Neural cell (in vitro differentiated cells): ENCODE measurements around the gene FOXJ3. TPM values are rescaled to one million over a fixed set of nuclear protein-coding genes. Genes with fewer than 3 reads are reported as not detected.

Experiments used
- H2AFZ ChIP-seq: fragments of 200-600, 300-800 bp; sonication (generic), shearing (Covaris generic); 2 replicates; pipeline ENCODE4 v1.6.0; 2014; ENCODE audit warnings: low read depth, mild to moderate bottlenecking, antibody characterized with exemption, low read length, moderate library complexity
- H3F3A ChIP-seq: fragments of 200-600 bp; shearing (Covaris generic); 2 replicates; pipeline ENCODE4 v1.6.1; 2016; ENCODE audit warnings: mild to moderate bottlenecking, moderate library complexity, mixed read lengths, antibody characterized with exemption, low read length; ENCODE audit not compliant: insufficient read depth, poor library complexity, severe bottlenecking
- H3K27ac ChIP-seq: fragments of 200-600, 300-800 bp; sonication (generic), shearing (Covaris generic); 2 replicates; pipeline ENCODE4 v1.5.1; 2014; ENCODE audit warnings: mild to moderate bottlenecking, low read length, moderate library complexity
- H3K27me3 ChIP-seq: fragments of 300-800, 200-600 bp; sonication (generic), shearing (Covaris generic); 2 replicates; pipeline ENCODE4 v1.6.0; 2014; ENCODE audit warnings: mild to moderate bottlenecking, low read depth, low read length, moderate library complexity; ENCODE audit not compliant: insufficient read depth
- H3K36me3 ChIP-seq: fragments of 300-800, 200-600 bp; sonication (generic), shearing (Covaris generic); 2 replicates; pipeline ENCODE4 v1.5.1; 2014; ENCODE audit warnings: mild to moderate bottlenecking, antibody characterized with exemption, low read length, moderate library complexity; ENCODE audit not compliant: insufficient read depth
- H3K4me2 ChIP-seq: fragments of 300-800, 200-600 bp; sonication (generic), shearing (Covaris generic); 2 replicates; pipeline ENCODE4 v1.6.0; 2014; ENCODE audit warnings: mild to moderate bottlenecking, low read length
- H3K4me3 ChIP-seq: fragments of 300-800, 200-600 bp; sonication (generic), shearing (Covaris generic); 2 replicates; pipeline ENCODE4 v1.5.1; 2014; ENCODE audit warnings: mild to moderate bottlenecking, low read length, moderate library complexity
- H3K79me2 ChIP-seq: fragments of 200-600 bp; shearing (Covaris generic); replicated peaks from 2 replicates; pipeline ENCODE4 v1.6.0; 2014; ENCODE audit warnings: mild to moderate bottlenecking, low read length, moderate library complexity; ENCODE audit not compliant: insufficient read depth
- H3K9ac ChIP-seq: fragments of 300-800, 200-600 bp; sonication (generic), shearing (Covaris generic); 2 replicates; pipeline ENCODE4 v1.6.1; 2016; ENCODE audit warnings: mild to moderate bottlenecking, low read length, mixed read lengths
- H3K9me2 ChIP-seq: fragments of 200-600 bp; shearing (Covaris generic); 2 replicates; pipeline ENCODE4 v1.6.1; 2016; ENCODE audit warnings: mild to moderate bottlenecking, low read length, mixed read lengths; ENCODE audit not compliant: insufficient read depth
- H3K9me3 ChIP-seq: fragments of 200-600, 300-800 bp; sonication (generic), shearing (Covaris generic); 2 replicates; pipeline ENCODE4 v1.6.1; 2016; ENCODE audit warnings: mild to moderate bottlenecking, mixed run types, low read length, moderate library complexity, mixed read lengths
- H4K20me1 ChIP-seq: fragments of 200-600 bp; shearing (Covaris generic); 2 replicates; pipeline ENCODE4 v1.6.1; 2016; ENCODE audit warnings: mild to moderate bottlenecking, mixed run types; ENCODE audit not compliant: insufficient read depth
- EP300 ChIP-seq: fragments of 450-650 bp; conservative IDR thresholded peaks from 2 replicates; pipeline ENCODE4 v1.6.1; 2014; ENCODE audit warnings: antibody characterized with exemption, mild to moderate bottlenecking, moderate library complexity; ENCODE audit not compliant: poor library complexity, severe bottlenecking
- EZH2 ChIP-seq: fragments of 200-600, 300-800 bp; shearing (Covaris generic), sonication (generic); IDR thresholded peaks from 2 replicates; pipeline ENCODE4 v1.6.1; 2014; ENCODE audit warnings: antibody characterized with exemption, low read length, borderline replicate concordance, mild to moderate bottlenecking; ENCODE audit not compliant: insufficient read depth, poor library complexity, severe bottlenecking
- MXI1 ChIP-seq: fragments of 450-650 bp; conservative IDR thresholded peaks from 2 replicates; pipeline ENCODE4 v1.6.1; 2014; ENCODE audit warnings: antibody characterized with exemption, mild to moderate bottlenecking; ENCODE audit not compliant: poor library complexity, severe bottlenecking
- POLR2AphosphoS5 ChIP-seq: IDR thresholded peaks from 2 replicates; pipeline ENCODE4 v1.6.1; 2012
- RAD21 ChIP-seq: fragments of 450-650 bp; conservative IDR thresholded peaks from 2 replicates; pipeline ENCODE4 v1.6.1; 2014; ENCODE audit warnings: antibody characterized with exemption, mild to moderate bottlenecking, moderate library complexity
- SMC3 ChIP-seq: fragments of 450-650 bp; conservative IDR thresholded peaks from 2 replicates; pipeline ENCODE4 v1.6.1; 2014; ENCODE audit warnings: antibody characterized with exemption, mild to moderate bottlenecking, moderate library complexity; ENCODE audit not compliant: poor library complexity
- TAF1 ChIP-seq: IDR thresholded peaks from 2 replicates; pipeline ENCODE4 v1.6.1; 2012; ENCODE audit warnings: low read depth
- polyA plus RNA-seq: library from polyadenylated mRNA; depleted of rRNA; stranded (reverse); fragments of >200 nt; gene quantifications from 2 replicates; pipeline ENCODE4 v1.2.3, GENCODE V29; 2014
- TF ChIP-seq, protein P1 (sequence below): fragments of 450-650 bp; IDR thresholded peaks from 2 replicates; pipeline ENCODE4 v1.5.1; 2014; ENCODE audit warnings: antibody characterized with exemption, mild to moderate bottlenecking, moderate library complexity; ENCODE audit not compliant: poor library complexity, severe bottlenecking
- TF ChIP-seq, protein P2 (sequence below): IDR thresholded peaks from 2 replicates; pipeline ENCODE4 v1.6.1; 2012; ENCODE audit warnings: borderline replicate concordance

Gene FOXJ3
- polyA plus RNA-seq, 1 donor from 2014 or later, result 36.0 TPM

DNA sequence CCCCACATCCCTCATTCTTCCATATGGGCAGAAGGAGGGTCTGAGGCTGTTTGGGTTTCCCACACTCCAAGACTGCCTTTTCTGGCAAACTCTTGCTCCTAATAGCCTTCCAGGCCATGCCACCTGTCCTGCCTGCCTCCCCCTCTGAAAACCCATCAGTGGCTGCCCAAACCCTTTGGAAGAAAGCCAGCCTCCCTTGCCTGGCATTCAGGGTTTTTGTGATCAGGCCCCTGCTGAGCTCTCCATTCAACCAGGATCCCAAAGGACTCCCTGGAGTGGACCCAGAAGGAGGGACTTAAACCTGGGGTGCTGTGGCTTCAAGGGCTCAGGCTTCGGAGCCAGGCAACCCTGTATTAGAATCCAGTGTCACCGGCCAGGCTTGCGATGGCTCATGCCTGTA is 166.3 kb downstream of the FOXJ3 start:
- no peaks in the 10 kb centered on the region for H3K27me3 ChIP-seq
- no peaks in the 10 kb centered on the region for H3K79me2 ChIP-seq
- H3K9ac ChIP-seq, result no peak overlapping the region
- no peak overlapping the region for H3K4me3 ChIP-seq
- TF ChIP-seq, protein P1, sequence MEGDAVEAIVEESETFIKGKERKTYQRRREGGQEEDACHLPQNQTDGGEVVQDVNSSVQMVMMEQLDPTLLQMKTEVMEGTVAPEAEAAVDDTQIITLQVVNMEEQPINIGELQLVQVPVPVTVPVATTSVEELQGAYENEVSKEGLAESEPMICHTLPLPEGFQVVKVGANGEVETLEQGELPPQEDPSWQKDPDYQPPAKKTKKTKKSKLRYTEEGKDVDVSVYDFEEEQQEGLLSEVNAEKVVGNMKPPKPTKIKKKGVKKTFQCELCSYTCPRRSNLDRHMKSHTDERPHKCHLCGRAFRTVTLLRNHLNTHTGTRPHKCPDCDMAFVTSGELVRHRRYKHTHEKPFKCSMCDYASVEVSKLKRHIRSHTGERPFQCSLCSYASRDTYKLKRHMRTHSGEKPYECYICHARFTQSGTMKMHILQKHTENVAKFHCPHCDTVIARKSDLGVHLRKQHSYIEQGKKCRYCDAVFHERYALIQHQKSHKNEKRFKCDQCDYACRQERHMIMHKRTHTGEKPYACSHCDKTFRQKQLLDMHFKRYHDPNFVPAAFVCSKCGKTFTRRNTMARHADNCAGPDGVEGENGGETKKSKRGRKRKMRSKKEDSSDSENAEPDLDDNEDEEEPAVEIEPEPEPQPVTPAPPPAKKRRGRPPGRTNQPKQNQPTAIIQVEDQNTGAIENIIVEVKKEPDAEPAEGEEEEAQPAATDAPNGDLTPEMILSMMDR, result no peak
- no peak for TF ChIP-seq TAF1
- TF ChIP-seq, protein P2, sequence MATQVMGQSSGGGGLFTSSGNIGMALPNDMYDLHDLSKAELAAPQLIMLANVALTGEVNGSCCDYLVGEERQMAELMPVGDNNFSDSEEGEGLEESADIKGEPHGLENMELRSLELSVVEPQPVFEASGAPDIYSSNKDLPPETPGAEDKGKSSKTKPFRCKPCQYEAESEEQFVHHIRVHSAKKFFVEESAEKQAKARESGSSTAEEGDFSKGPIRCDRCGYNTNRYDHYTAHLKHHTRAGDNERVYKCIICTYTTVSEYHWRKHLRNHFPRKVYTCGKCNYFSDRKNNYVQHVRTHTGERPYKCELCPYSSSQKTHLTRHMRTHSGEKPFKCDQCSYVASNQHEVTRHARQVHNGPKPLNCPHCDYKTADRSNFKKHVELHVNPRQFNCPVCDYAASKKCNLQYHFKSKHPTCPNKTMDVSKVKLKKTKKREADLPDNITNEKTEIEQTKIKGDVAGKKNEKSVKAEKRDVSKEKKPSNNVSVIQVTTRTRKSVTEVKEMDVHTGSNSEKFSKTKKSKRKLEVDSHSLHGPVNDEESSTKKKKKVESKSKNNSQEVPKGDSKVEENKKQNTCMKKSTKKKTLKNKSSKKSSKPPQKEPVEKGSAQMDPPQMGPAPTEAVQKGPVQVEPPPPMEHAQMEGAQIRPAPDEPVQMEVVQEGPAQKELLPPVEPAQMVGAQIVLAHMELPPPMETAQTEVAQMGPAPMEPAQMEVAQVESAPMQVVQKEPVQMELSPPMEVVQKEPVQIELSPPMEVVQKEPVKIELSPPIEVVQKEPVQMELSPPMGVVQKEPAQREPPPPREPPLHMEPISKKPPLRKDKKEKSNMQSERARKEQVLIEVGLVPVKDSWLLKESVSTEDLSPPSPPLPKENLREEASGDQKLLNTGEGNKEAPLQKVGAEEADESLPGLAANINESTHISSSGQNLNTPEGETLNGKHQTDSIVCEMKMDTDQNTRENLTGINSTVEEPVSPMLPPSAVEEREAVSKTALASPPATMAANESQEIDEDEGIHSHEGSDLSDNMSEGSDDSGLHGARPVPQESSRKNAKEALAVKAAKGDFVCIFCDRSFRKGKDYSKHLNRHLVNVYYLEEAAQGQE, result no peak
- TF ChIP-seq EP300, result no peak
- TF ChIP-seq EZH2, result no peak
- no peak for TF ChIP-seq MXI1
- no peak for TF ChIP-seq RAD21
- TF ChIP-seq SMC3, result no peak
- no peak for TF ChIP-seq POLR2AphosphoS5
- H3K4me2 ChIP-seq, result no peak overlapping the region
- no peaks in the 10 kb centered on the region for H3K9me2 ChIP-seq
- no peaks in the 10 kb centered on the region for H4K20me1 ChIP-seq
- no peaks in the 10 kb centered on the region for H3F3A ChIP-seq
- H3K36me3 ChIP-seq, result no peaks in the 10 kb centered on the region
- no peaks in the 10 kb centered on the region for H3K9me3 ChIP-seq
- no peak overlapping the region for H3K27ac ChIP-seq
- H2AFZ ChIP-seq, result no peak overlapping the region

DNA sequence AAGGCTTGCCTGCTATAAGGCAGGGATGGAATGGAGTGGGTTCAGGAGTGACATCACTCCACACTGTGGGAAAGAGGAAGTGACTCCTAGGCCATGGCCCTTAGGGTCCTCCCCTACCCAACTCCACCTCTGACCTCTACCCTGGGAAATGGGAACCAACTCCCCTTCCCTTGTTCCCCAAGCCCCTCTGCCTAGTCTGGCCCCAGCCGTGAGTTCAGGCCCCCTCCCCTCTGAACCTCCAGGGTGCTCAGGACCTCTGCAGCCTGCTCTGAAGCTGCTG is 166.7 kb downstream of the FOXJ3 start:
- Histone ChIP-seq H3K9ac (no peak overlapping the region), H3K9me2 (no peaks in the 10 kb centered on the region), H3K4me2 (no peak overlapping the region), H3K27ac (no peak overlapping the region), H4K20me1 (no peaks in the 10 kb centered on the region), H3F3A (no peaks in the 10 kb centered on the region), H3K9me3 (no peaks in the 10 kb centered on the region), H3K79me2 (no peaks in the 10 kb centered on the region), H3K4me3 (no peak overlapping the region), H2AFZ (no peak overlapping the region), H3K27me3 (no peaks in the 10 kb centered on the region), H3K36me3 (no peaks in the 10 kb centered on the region)
- TF ChIP-seq RAD21, result no peak
- TF ChIP-seq, protein P1, result no peak
- TF ChIP-seq EZH2, result no peak
- TF ChIP-seq EP300, result no peak
- TF ChIP-seq SMC3, result no peak
- no peak for TF ChIP-seq POLR2AphosphoS5
- TF ChIP-seq, protein P2, result no peak
